PC-3 (cell line): Measurements from ENCODE around the gene ATP7A. TPM values are rescaled to one million over a fixed set of nuclear protein-coding genes. Genes with fewer than 3 reads are reported as not detected.

Experiments used
- ATAC-seq: fragments of 200-7000 bp; cut with Tn5 transposase; 2 replicates; pipeline ENCODE4 v1.9.1; 2020; ENCODE audit warnings: mild to moderate bottlenecking, moderate library complexity
- BruUV-seq: library from RNA; stranded (reverse); fragments of 400-500 nt; replicated peaks from 2 replicates; lab custom pipeline; 2021; lab: Mats Ljungman, UMichigan
- CTCF ChIA-PET: fragments of 300-600 bp; sonication (Branson Sonifier 250); formaldehyde crosslinking; loops from one replicate; lab custom pipeline; 2022; ENCODE audit warnings: antibody characterized with exemption; lab: Charles Lee
- POLR2A ChIA-PET: fragments of 300-600 bp; sonication (Branson Sonifier 250); formaldehyde crosslinking; loops from one replicate; lab custom pipeline; 2022; ENCODE audit warnings: antibody characterized with exemption; ENCODE audit not compliant: unreplicated experiment; lab: Charles Lee
- DNase-seq: peaks from one replicate; pipeline ENCODE4 v3.0.0-alpha.2; 2015
- H2AFZ ChIP-seq: fragments of 300-600 bp; sonication (generic); 2 replicates; pipeline ENCODE4 v1.6.0; 2016; ENCODE audit warnings: antibody characterized with exemption, low read length
- H3F3A ChIP-seq: fragments of 300-600 bp; sonication (generic); one replicate; pipeline ENCODE4 v1.6.0; 2017; ENCODE audit warnings: antibody characterized with exemption, low read length, control low read depth, mild to moderate bottlenecking; ENCODE audit not compliant: unreplicated experiment
- H3K27ac ChIP-seq: fragments of 300-600 bp; sonication (generic); 2 replicates; pipeline ENCODE4 v1.5.1; 2016; ENCODE audit warnings: mild to moderate bottlenecking, low read length
- H3K27me3 ChIP-seq: fragments of 300-600 bp; sonication (generic); 2 replicates; pipeline ENCODE4 v1.6.1; 2016; ENCODE audit warnings: low read length, mixed read lengths
- H3K36me3 ChIP-seq: fragments of 300-600 bp; sonication (generic); 2 replicates; pipeline ENCODE4 v1.6.1; 2016; ENCODE audit warnings: low read depth, mixed run types, low read length, mixed read lengths
- H3K4me1 ChIP-seq: fragments of 300-600 bp; sonication (generic); 2 replicates; pipeline ENCODE4 v1.5.1; 2016; ENCODE audit warnings: low read length; ENCODE audit not compliant: insufficient read depth
- H3K4me2 ChIP-seq: fragments of 300-600 bp; sonication (generic); 2 replicates; pipeline ENCODE4 v1.6.0; 2016; ENCODE audit warnings: low read length
- H3K4me3 ChIP-seq: fragments of 300-600 bp; sonication (generic); 2 replicates; pipeline ENCODE4 v1.5.1; 2016; ENCODE audit warnings: mild to moderate bottlenecking, low read length, mixed read lengths
- H3K79me2 ChIP-seq: fragments of 300-600 bp; sonication (generic); 2 replicates; pipeline ENCODE4 v1.6.1; 2017; ENCODE audit warnings: low read length, mixed read lengths
- H3K9ac ChIP-seq: fragments of 300-600 bp; sonication (generic); 2 replicates; pipeline ENCODE4 v1.6.0; 2016; ENCODE audit warnings: mild to moderate bottlenecking, low read length
- H3K9me2 ChIP-seq: fragments of 300-600 bp; sonication (generic); replicated peaks from 2 replicates; pipeline ENCODE4 v1.6.1; 2016; ENCODE audit warnings: mixed run types, low read length, mixed read lengths
- H3K9me3 ChIP-seq: fragments of 300-600 bp; sonication (generic); 2 replicates; pipeline ENCODE4 v1.6.1; 2016; ENCODE audit warnings: low read length, mixed read lengths
- H4K20me1 ChIP-seq: fragments of 300-600 bp; sonication (generic); 2 replicates; pipeline ENCODE4 v1.6.1; 2016; ENCODE audit warnings: low read length, mixed read lengths
- CTCF ChIP-seq: fragments of 300-600 bp; sonication (generic); conservative IDR thresholded peaks from 2 replicates; pipeline ENCODE4 v1.5.1; 2017; ENCODE audit warnings: antibody characterized with exemption, low read depth, mild to moderate bottlenecking, low read length
- EZH2 ChIP-seq: fragments of 300-600 bp; sonication (generic); IDR thresholded peaks from one replicate; pipeline ENCODE4 v1.6.1; 2017; ENCODE audit warnings: antibody characterized with exemption, mild to moderate bottlenecking, low read length; ENCODE audit not compliant: unreplicated experiment
- EZH2phosphoT487 ChIP-seq: fragments of 300-600 bp; sonication (generic); IDR thresholded peaks from 2 replicates; pipeline ENCODE4 v1.6.1; 2018; ENCODE audit warnings: mild to moderate bottlenecking, antibody characterized with exemption, low read length, borderline replicate concordance
- intact Hi-C: fragments of 100-400 bp; cut with micrococcal nuclease; formaldehyde crosslinking; loops from 2 replicates; pipeline ENCODE4 v1.9.0; 2023
- total RNA-seq: library from RNA; depleted of rRNA; stranded (reverse); fragments of >200 nt; gene quantifications from 2 replicates; pipeline ENCODE4 v1.2.3, GENCODE V29; 2014

ATP7A gene
- total RNA-seq, 1 experiment from 2014 or later: 3.4 TPM

- POLR2A ChIA-PET: interaction anchor here (1.2 kb wide), 1 partner anchor 125 kb away, joined by 5 read pairs; the partner anchor contains the start of gene COX7B
- intact Hi-C loops: loop anchor here (1.0 to 5.0 kb wide), 3 partner anchors 114 to 1747 kb away; partner anchors contain the start of genes ATP7A, COX7B and MAGT1
- no TSS peak for BruUV-seq
- Histone ChIP-seq H3K79me2 (no peaks in the 10 kb centered on the region), H3K9me2 (no peaks in the 10 kb centered on the region), H3K9me3 (no peaks in the 10 kb centered on the region), H3K27ac (no peak overlapping the region; the same call in 1 of the 2 replicates), H3K4me3 (0 out of 2 replicates have a peak overlapping the region, but pooled peaks have one; percentile 17), H3K27me3 (no peaks in the 10 kb centered on the region), H2AFZ (peak overlapping the region; percentile 56; the same call in 1 of the 2 replicates), H3F3A (no peaks in the 10 kb centered on the region), H3K4me2 (peak overlapping the region; percentile 74), H4K20me1 (no peaks in the 10 kb centered on the region), H3K36me3 (no peaks in the 10 kb centered on the region), H3K4me1 (peaks cover 15% of the 10 kb centered on the region), H3K9ac (no peak overlapping the region)
- peak; percentile 81 for ATAC-seq
- TF ChIP-seq EZH2phosphoT487 (no peak), EZH2 (no peak), CTCF (peak; percentile 88)
- CTCF ChIA-PET: interaction anchor here (1.0 to 1.3 kb wide), 2 partner anchors 114 to 115 kb away, joined by 4 to 5 read pairs; partner anchors contain the start of gene ATP7A
- DNase-seq: peak; percentile 71
These were observed 114.0 kb downstream of the ATP7A start for GRCh38 chrX:78024349-78025059.

DNA sequence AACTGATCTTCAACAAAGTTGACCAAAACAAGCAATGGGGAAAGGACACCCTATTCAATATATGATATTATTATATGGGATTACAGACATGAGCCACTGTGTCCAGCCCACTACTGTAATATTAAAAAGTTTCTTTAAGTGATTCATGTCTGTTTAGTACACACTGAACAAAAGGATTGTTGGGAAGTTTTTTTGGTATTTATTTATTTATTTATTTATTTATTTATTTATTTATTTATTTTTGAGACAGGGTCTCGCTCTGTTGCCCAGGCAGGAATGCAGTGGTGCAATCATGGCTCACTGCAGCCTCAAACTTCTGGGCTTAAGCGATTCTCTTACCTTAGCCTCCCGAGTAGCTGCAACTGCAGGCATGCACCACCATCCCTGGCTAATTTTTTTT lies 117.3 kb downstream of the ATP7A start:
- no peaks in the 10 kb centered on the region for H3K36me3 ChIP-seq
- intact Hi-C loops: loop anchor here (5.0 kb wide), 2 partner anchors 130 to 1750 kb away; partner anchors contain the start of genes COX7B and MAGT1
- no peak overlapping the region for H3K9ac ChIP-seq
- H3K4me1 ChIP-seq: peaks cover 7% of the 10 kb centered on the region
- no peak overlapping the region for H3K4me3 ChIP-seq
- no peak for ATAC-seq
- CTCF ChIA-PET: interaction anchor here (1.1 kb wide), 1 partner anchor 117 kb away, joined by 3 read pairs; the partner anchor contains the start of gene ATP7A
- no peak overlapping the region for H3K27ac ChIP-seq
- no peak overlapping the region for H3K4me2 ChIP-seq
- no peaks in the 10 kb centered on the region for H3K27me3 ChIP-seq
- H3K9me3 ChIP-seq: no peaks in the 10 kb centered on the region
- H2AFZ ChIP-seq: no peak overlapping the region
- TF ChIP-seq EZH2 (no peak), EZH2phosphoT487 (no peak)
- POLR2A ChIA-PET: no interaction called here
- no TSS peak for BruUV-seq
- no peaks in the 10 kb centered on the region for H4K20me1 ChIP-seq
- no peaks in the 10 kb centered on the region for H3K79me2 ChIP-seq
- DNase-seq: no peak
- no peaks in the 10 kb centered on the region for H3F3A ChIP-seq
- H3K9me2 ChIP-seq: no peaks in the 10 kb centered on the region

DNA sequence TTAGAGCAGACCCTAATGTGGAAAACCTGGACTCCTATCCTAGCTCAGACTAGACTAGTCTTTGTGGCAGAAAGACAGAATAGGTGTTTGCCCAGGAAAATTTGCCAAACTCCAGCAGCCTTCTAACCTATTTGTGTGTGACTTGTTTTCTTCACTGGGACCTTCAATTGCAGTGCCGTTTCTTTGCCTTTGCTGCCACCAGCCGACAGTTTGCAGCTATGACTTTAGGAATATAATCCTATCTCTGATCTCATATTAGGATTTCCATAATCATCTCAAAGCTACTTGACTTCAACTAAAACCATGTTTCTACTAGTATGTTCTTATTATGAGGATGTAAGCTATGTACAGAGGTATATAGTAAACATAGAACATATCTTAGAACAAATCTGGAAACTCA lies 119.2 kb downstream of the ATP7A start:
- no peaks in the 10 kb centered on the region for H4K20me1 ChIP-seq
- peak; percentile 77 for ATAC-seq
- intact Hi-C loops: loop anchor here (5.0 kb wide), 3 partner anchors 63 to 1752 kb away; partner anchors contain the start of genes COX7B and MAGT1

More for the DNA sequence above, 119.2 kb downstream of the ATP7A start:
- no peak overlapping the region for H3K9ac ChIP-seq
- no peaks in the 10 kb centered on the region for H3K9me3 ChIP-seq
- H2AFZ ChIP-seq: no peak overlapping the region
- no TSS peak for BruUV-seq
- H3K27me3 ChIP-seq: no peaks in the 10 kb centered on the region
- POLR2A ChIA-PET: interaction anchor here (0.6 kb wide), 1 partner anchor 130 kb away, joined by 3 read pairs; no protein-coding TSS in a partner anchor
- H3F3A ChIP-seq: no peaks in the 10 kb centered on the region
- no peak overlapping the region for H3K4me3 ChIP-seq
- no peaks in the 10 kb centered on the region for H3K9me2 ChIP-seq
- no peaks in the 10 kb centered on the region for H3K79me2 ChIP-seq
- H3K4me2 ChIP-seq: no peak overlapping the region
- TF ChIP-seq EZH2phosphoT487 (no peak), CTCF (peak; percentile 88), EZH2 (no peak)
- CTCF ChIA-PET: interaction anchor here (0.5 to 1.9 kb wide), 5 partner anchors 62 to 874 kb away, joined by 3 to 7 read pairs (median 5); partner anchors contain the start of genes ATP7A and COX7B
- no peaks in the 10 kb centered on the region; the same call in 1 of the 2 replicates for H3K4me1 ChIP-seq
- peak; percentile 66 for DNase-seq
- H3K36me3 ChIP-seq: no peaks in the 10 kb centered on the region
- no peak overlapping the region for H3K27ac ChIP-seq
